H1 (cell line): ENCODE results near the gene RASGRP4. TPM values are rescaled to one million over a fixed set of nuclear protein-coding genes. Genes with fewer than 3 reads are reported as not detected.

ENCODE experiments used
- ATF2 ChIP-seq: IDR thresholded peaks from 2 replicates; pipeline ENCODE4 v1.6.1; 2012; ENCODE audit warnings: low read length, inconsistent platforms
- CBX5 ChIP-seq: fragments of 300-800, 300-1000 bp; sonication (generic); IDR thresholded peaks from 2 replicates; pipeline ENCODE4 v1.7.1; 2016; ENCODE audit warnings: antibody characterized with exemption, low read length, low read depth
- CBX8 ChIP-seq: fragments of 300-800, 300-1000 bp; sonication (generic); IDR thresholded peaks from 2 replicates; pipeline ENCODE4 v1.7.1; 2016; ENCODE audit warnings: low read depth, low read length, borderline replicate concordance
- CHD7 ChIP-seq: fragments of 300-600 bp; sonication (generic); IDR thresholded peaks from 2 replicates; pipeline ENCODE4 v1.7.1; 2012; ENCODE audit warnings: low read length, moderate library complexity, mild to moderate bottlenecking, inconsistent platforms; ENCODE audit not compliant: insufficient replicate concordance
- EP300 ChIP-seq, 2 experiments: IDR thresholded peaks; 1 replicate in 1 of 2; 2 replicates in 1 of 2; pipeline ENCODE4 v1.6.1; 2011 to 2012; ENCODE audit warnings: low read depth in 2 of 2, low read length in 2 of 2, mild to moderate bottlenecking in 2 of 2, borderline replicate concordance in 1 of 2, inconsistent platforms in 1 of 2, moderate library complexity in 1 of 2
- FOSL1 ChIP-seq: IDR thresholded peaks from 2 replicates; pipeline ENCODE4 v1.6.1; 2011; ENCODE audit warnings: mild to moderate bottlenecking, low read depth, low read length, moderate library complexity; ENCODE audit not compliant: insufficient read depth
- POLR2A ChIP-seq, 2 experiments: IDR thresholded peaks; 1 replicate in 1 of 2; 2 replicates in 1 of 2; pipeline ENCODE4 v1.6.1; 2011; ENCODE audit warnings: low read depth in 2 of 2, low read length in 2 of 2, mild to moderate bottlenecking in 2 of 2; ENCODE audit errors: control extremely low read depth in 1 of 2
- RFX5 ChIP-seq: IDR thresholded peaks from 2 replicates; pipeline ENCODE4 v1.6.1; 2011; ENCODE audit warnings: low read depth, low read length, improper control_type of control experiment, borderline replicate concordance
- RXRA ChIP-seq: IDR thresholded peaks from 2 replicates; pipeline ENCODE4 v1.6.1; 2011; ENCODE audit warnings: low read depth, mild to moderate bottlenecking, low read length, moderate library complexity; ENCODE audit not compliant: insufficient read depth
- SAP30 ChIP-seq: fragments of 300-600 bp; sonication (generic); IDR thresholded peaks from 2 replicates; pipeline ENCODE4 v1.7.1; 2012; ENCODE audit warnings: low read length, moderate library complexity, mild to moderate bottlenecking, inconsistent platforms; ENCODE audit not compliant: insufficient read depth, insufficient replicate concordance
- polyA plus RNA-seq, 7 experiments: library from polyadenylated mRNA; depleted of rRNA in 3 of 7; stranded (reverse) in 5 of 7; unstranded in 2 of 7; fragments of >200 nt in 5 of 7; fragments of 200-250 nt in 2 of 7; gene quantifications; 1 replicate in 5 of 7; 2 replicates in 1 of 7; 4 replicates in 1 of 7; pipeline versions ENCODE4 v1.2.1 to v1.2.3, GENCODE V29; 2011 to 2013; ENCODE audit warnings: missing spikeins in 2 of 7, mixed read lengths in 2 of 7
- total RNA-seq: library from RNA; stranded (reverse); fragmentation: NEBNext Ultra II Directional; extraction: Animal tissue kit (Norgen Biotek cat#: 25700); gene quantifications from 2 replicates; pipeline ENCODE4 v1.2.1, GENCODE V29; 2021

RASGRP4 gene
- total and polyA plus RNA-seq, 2 of the 8 experiments (the other 6 are each of a cell fraction or from before 2014, with no cell fraction given) = 1.9 to 3.1 TPM

GRCh38 chr19:38376576-38376975 is 49.4 kb downstream of the RASGRP4 start (continued):
- TF ChIP-seq CHD7 (no peak), RXRA (no peak), EP300 (IDR thresholded peaks at IDR 0.05; ENCODE audit: borderline replicate concordance in 1 of 2, low read depth in 2 of 2, low read length in 2 of 2) (no peak), SAP30 (no peak), FOSL1 (no peak), POLR2A (IDR thresholded peaks at IDR 0.05; ENCODE audit: control extremely low read depth in 1 of 2, low read depth in 2 of 2, low read length in 2 of 2) (no peak), CBX5 (no peak), RFX5 (no peak), CBX8 (no peak), ATF2 (no peak)
